ENCODE measurements around the gene OR2T8. TPM values are rescaled to one million over a fixed set of nuclear protein-coding genes. Genes with fewer than 3 reads are reported as not detected.

The OR2T8 gene
- total and polyA plus RNA-seq, 2 of the 8 experiments (the other 6 are each of a cell fraction or from before 2014, with no cell fraction given): not detected

DNA sequence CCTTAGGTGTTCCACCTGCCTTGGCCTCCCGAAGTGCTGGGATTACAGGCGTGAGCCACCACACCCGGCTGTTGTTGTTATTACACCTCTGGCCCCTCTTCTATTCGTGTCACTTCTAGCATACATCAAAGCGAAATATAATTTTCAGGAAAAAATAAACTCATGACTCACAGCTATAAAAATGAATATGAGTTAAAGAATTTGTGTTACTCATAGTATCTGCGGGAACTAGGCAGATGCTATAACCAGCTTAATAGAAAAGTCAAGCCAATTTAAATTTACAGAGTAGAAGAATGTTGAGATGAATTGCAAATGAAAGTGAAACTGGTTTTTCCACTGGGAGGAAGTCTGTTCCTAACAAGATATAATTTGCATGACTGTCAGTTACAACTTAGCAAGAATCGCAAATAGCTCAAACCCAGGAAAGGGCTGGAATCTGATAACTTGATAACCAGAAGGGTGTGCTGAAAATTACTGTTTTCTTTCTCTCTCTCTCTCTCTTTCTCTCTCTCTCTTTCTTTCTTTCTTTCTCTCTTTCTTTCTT lies 13.5 kb upstream of the OR2T8 start:
- no peak overlapping the region for H4K5ac ChIP-seq (ENCODE audit: insufficient read length, low read depth, low read length)
- FAIRE-seq (no peak), DNase-seq (ENCODE audit: low read depth in 1 of 2, low spot score in 2 of 2) (no peak)
- ChIA-PET CTCF (ENCODE audit: partially characterized antibody) (no interaction called here), POLR2A (ENCODE audit: partially characterized antibody) (no interaction called here)
- no peaks in the 10 kb centered on the region for H3K79me1 ChIP-seq (ENCODE audit: low read depth, low read length)
- no peak overlapping the region for H2BK12ac ChIP-seq (ENCODE audit: low read depth, low read length)
- H3K14ac ChIP-seq (ENCODE audit: insufficient read length): no peak overlapping the region
- no peak overlapping the region for H2BK15ac ChIP-seq (ENCODE audit: low read length)
- H2BK20ac ChIP-seq (ENCODE audit: low read length): no peak overlapping the region
- H3K4ac ChIP-seq (replicated peaks; ENCODE audit: insufficient read length, low read depth, low read length): no peak overlapping the region
- no peaks in the 10 kb centered on the region; a peak in 1 of 7 replicates for H3K4me1 ChIP-seq (replicated peaks in 1 of 4; ENCODE audit: control insufficient read depth in 3 of 4, insufficient read depth in 4 of 4, low read length in 3 of 4)
- H4K91ac ChIP-seq (replicated peaks; ENCODE audit: insufficient read length, low read length): no peak overlapping the region
- TF ChIP-seq KDM1A (IDR thresholded peaks at IDR 0.05; ENCODE audit: borderline replicate concordance, low read length): no peak
- no peak for TF ChIP-seq KDM5A (IDR thresholded peaks at IDR 0.05; ENCODE audit: low read length)
- TF ChIP-seq TBP (IDR thresholded peaks at IDR 0.05; ENCODE audit: low read depth, low read length): no peak
- TF ChIP-seq SIX5 (IDR thresholded peaks at IDR 0.05; ENCODE audit: low read depth, low read length): no peak
- no peak for TF ChIP-seq HDAC2 (IDR thresholded peaks at IDR 0.05; ENCODE audit: borderline replicate concordance in 1 of 2, low read depth in 2 of 2, low read length in 2 of 2)
- H3K4me2 ChIP-seq (ENCODE audit: insufficient read depth in 1 of 2, low read depth in 2 of 2, low read length in 2 of 2): no peak overlapping the region
- no peak overlapping the region for H3K23ac ChIP-seq (ENCODE audit: insufficient read length)
- WGBS, 2 experiments (ENCODE audit: extremely low coverage in 1 of 2, insufficient coverage in 1 of 2, insufficient read length in 1 of 2, insufficient replicate concordance in 2 of 2, low coverage in 1 of 2, low lambda C conversion rate in 2 of 2, missing lambda C conversion rate in 1 of 2): 72% methylated on average over 7 of the region's 7 CpGs; no CpG with 5 or more reads in 1 of the 2 experiments
- no peak overlapping the region for H2AK5ac ChIP-seq (ENCODE audit: low read depth, low read length)
- no peaks in the 10 kb centered on the region for H3K27me3 ChIP-seq (replicated peaks in 1 of 4; ENCODE audit: control insufficient read depth in 3 of 4, extremely low read depth in 1 of 4, insufficient read depth in 3 of 4, low read length in 3 of 4)
- H3K23me2 ChIP-seq (ENCODE audit: low read depth, low read length): no peaks in the 10 kb centered on the region
- no peak overlapping the region for H4K8ac ChIP-seq (ENCODE audit: extremely low read depth, insufficient read depth, low read length)
- no peak overlapping the region for H3K56ac ChIP-seq (replicated peaks; ENCODE audit: insufficient read length, low read depth, low read length)
- peaks cover 29 to 62% of the 10 kb centered on the region in 2 experiments for H3K9me3 ChIP-seq (ENCODE audit: insufficient read depth in 2 of 2, low read depth in 1 of 2, low read length in 1 of 2)
- no peak overlapping the region for H3K27ac ChIP-seq (ENCODE audit: low read depth, low read length)
- no peak overlapping the region for H3K4me3 ChIP-seq (ENCODE audit: extremely low read depth in 1 of 4, insufficient read depth in 2 of 4, low read depth in 3 of 4, low read length in 4 of 4)
- no peak overlapping the region for H3K9ac ChIP-seq (replicated peaks in 1 of 4; ENCODE audit: extremely low read depth in 1 of 4, low read depth in 3 of 4, low read length in 3 of 4)
- no peaks in the 10 kb centered on the region for H3K79me2 ChIP-seq (ENCODE audit: control insufficient read depth in 1 of 2, insufficient read depth in 2 of 2, low read length in 2 of 2)
- no peak overlapping the region for H2BK120ac ChIP-seq (replicated peaks; ENCODE audit: low read depth, low read length)
- H3K18ac ChIP-seq (ENCODE audit: extremely low read depth, low read length): no peak overlapping the region
- no peak overlapping the region for H2AFZ ChIP-seq (ENCODE audit: low read length)
- no peaks in the 10 kb centered on the region for H4K20me1 ChIP-seq (replicated peaks in 1 of 2; ENCODE audit: control insufficient read depth in 1 of 2, insufficient read depth in 2 of 2, low read length in 2 of 2)
- H2BK5ac ChIP-seq (ENCODE audit: low read depth, low read length): no peak overlapping the region
- H3K36me3 ChIP-seq (ENCODE audit: control insufficient read depth in 2 of 4, insufficient read depth in 4 of 4, low read length in 3 of 4): no peaks in the 10 kb centered on the region

Measured in H1 (cell line).